HAP-1 (cell line): ENCODE data around the gene CRIP1.

Experiments
- DNase-seq, 2 experiments: peaks; one replicate each; pipeline ENCODE4 v3.0.0-alpha.2; 2016 to 2020; ENCODE audit warnings: low spot score in 2 of 2
- H3K27me3 ChIP-seq: fragments of 250-450 bp; sonication (Bioruptor Pico); 2 replicates; pipeline ENCODE4 v1.5.1; 2020; ENCODE audit warnings: low read depth, mild to moderate bottlenecking, moderate library complexity
- H3K36me3 ChIP-seq: fragments of 250-450 bp; sonication (Bioruptor Pico); replicated peaks from 2 replicates; pipeline ENCODE4 v1.5.1; 2020; ENCODE audit warnings: mild to moderate bottlenecking
- H3K4me1 ChIP-seq: fragments of 250-450 bp; sonication (Bioruptor Pico); 2 replicates; pipeline ENCODE4 v1.5.1; 2020; ENCODE audit warnings: mild to moderate bottlenecking
- H3K4me3 ChIP-seq: fragments of 250-450 bp; sonication (Bioruptor Pico); 2 replicates; pipeline ENCODE4 v1.5.1; 2020; ENCODE audit warnings: mild to moderate bottlenecking, moderate library complexity
- H3K9me3 ChIP-seq: fragments of 250-450 bp; sonication (Bioruptor Pico); 2 replicates; pipeline ENCODE4 v1.5.1; 2020; ENCODE audit warnings: mild to moderate bottlenecking, moderate library complexity
- in situ Hi-C: fragments of 300-500 bp; cut with MboI; formaldehyde crosslinking; loops from 3 replicates; pipeline ENCODE4 v1.14.3; 2020; ENCODE audit warnings: low sequenced_read_pairs, inconsistent platforms, mixed read lengths

CRIP1 gene, protein sequence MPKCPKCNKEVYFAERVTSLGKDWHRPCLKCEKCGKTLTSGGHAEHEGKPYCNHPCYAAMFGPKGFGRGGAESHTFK

DNA sequence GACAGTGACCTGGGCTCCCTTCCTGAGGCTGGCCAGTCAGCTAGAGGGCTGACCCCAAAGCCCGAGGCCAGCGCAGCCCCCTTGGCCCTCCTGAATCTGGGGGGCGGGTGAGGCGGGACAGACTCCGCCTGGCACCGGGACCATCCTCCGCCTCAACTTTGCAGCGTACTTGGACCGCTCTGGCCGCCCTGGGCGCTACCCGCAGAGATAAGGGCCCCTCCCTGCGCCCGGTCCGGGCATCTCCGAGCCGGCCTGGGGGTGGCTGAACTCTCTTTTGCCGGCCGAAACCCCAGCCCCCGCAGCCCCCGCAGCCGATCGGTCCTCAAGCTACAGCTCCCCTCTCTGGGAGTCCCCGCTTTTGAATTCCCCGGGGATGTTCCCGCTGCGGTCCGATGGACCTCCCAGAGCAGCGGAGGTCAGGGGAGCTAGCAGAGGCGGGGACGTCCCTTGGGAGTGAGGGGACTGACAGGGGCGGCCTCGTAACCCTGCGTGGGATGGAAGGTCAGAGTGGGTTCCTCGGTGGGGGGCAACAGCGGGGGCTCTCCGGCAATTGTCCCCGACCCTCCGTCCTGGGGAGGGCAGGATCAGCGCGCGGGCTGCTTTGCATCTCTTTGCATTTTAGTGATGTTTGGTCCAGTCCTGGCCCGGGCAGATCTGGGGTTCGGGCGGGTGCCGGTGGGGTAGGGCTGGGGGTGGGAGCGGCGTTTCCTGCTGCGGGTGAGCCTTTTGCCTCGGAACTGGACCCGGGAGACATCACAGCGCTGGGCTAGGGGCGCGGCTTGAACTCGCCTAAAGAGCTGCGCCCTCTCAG is at the start of gene CRIP1:
TSS of gene CRIP1 (plus strand) at position 724 of the 811 bp plus-strand sequence. CDS start 374 bp downstream, outside the sequence.
- in situ Hi-C loops: no loop called here
- Histone ChIP-seq H3K36me3 (no peaks in the 10 kb centered on the region; the same call in 1 of the 2 replicates), H3K4me3 (no peak within 1 kb of the TSS), H3K9me3 (no peaks in the 10 kb centered on the region), H3K27me3 (no peaks in the 10 kb centered on the region), H3K4me1 (peaks cover 14% of the 10 kb centered on the region)
- no peak for DNase-seq

DNA sequence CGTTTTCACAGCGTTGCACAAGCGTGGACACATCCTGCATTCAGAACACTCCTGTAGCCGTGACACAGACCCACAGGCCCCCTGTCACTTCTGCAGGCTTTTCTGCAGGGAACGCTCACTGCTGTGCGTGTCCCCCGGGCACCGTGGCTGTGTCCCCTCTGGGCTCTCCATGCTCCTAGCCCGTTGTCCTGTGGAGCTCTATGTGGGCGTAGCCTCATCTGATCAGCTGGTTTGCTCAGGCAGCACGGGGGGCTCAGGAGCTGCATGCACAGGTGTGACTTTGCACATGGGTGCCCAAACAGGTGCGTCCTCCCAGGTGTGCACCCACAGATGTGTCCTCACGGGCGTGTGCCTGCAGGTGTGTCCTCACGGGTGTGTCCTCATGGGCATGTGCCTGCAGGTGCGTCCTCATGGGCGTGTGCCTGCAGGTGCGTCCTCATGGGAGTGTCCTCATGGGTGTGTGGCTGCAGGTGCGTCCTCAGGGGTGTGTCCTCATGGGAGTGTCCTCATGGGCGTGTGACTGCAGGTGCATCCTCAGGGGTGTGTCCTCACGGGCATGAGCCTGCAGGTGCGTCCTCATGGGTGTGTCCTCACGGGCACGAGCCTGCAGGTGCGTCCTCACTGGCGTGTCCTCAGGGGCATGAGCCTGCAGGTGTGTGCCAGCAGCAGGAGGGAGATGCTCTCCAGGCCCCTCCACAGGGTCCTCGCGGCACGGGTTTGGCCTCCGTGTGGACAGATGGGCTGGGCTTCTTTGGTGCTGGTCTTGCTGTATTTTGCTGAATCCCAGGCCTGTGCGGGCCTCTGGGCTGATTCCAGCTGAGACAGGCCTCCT is 49.6 kb upstream of the CRIP1 start:
- Histone ChIP-seq H3K36me3 (peaks cover 7% of the 10 kb centered on the region), H3K9me3 (no peaks in the 10 kb centered on the region), H3K4me3 (no peak overlapping the region), H3K4me1 (no peaks in the 10 kb centered on the region), H3K27me3 (no peaks in the 10 kb centered on the region)
- DNase-seq: no peak
- in situ Hi-C loops: no loop called here

- in situ Hi-C loops: no loop called here
- H3K4me1 ChIP-seq: no peaks in the 10 kb centered on the region
- no peak for DNase-seq
- H3K36me3 ChIP-seq: peaks cover 10% of the 10 kb centered on the region
- no peaks in the 10 kb centered on the region for H3K9me3 ChIP-seq
- no peak overlapping the region for H3K4me3 ChIP-seq
- H3K27me3 ChIP-seq: no peaks in the 10 kb centered on the region
Measured at GRCh38 chr14:105437723-105438500, 48.8 kb upstream of the CRIP1 start.

DNA sequence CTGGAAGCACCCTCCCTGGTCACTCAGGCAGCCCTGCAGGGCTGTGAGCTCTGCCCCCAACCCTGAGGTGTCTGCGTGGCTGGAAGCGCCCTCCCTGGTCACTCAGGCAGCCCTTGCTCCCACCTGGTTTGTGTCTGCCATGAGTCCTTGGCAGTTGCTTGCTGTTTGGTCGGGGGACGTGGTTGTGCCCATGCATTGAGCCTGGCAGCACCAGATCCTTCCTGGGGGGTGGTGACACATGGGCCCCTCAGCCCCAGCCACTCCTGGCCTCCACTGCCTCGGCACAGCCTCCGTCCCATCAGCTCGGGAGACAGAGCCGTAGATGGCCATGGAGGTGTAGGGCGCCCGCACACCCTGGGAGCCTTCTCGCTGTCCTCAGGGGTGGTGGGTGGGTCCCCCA is 47.5 kb upstream of the CRIP1 start:
- peaks cover 15% of the 10 kb centered on the region for H3K36me3 ChIP-seq
- H3K4me1 ChIP-seq: no peaks in the 10 kb centered on the region
- H3K4me3 ChIP-seq: no peak overlapping the region
- H3K27me3 ChIP-seq: no peaks in the 10 kb centered on the region
- no peaks in the 10 kb centered on the region for H3K9me3 ChIP-seq
- in situ Hi-C loops: no loop called here
- no peak for DNase-seq

DNA sequence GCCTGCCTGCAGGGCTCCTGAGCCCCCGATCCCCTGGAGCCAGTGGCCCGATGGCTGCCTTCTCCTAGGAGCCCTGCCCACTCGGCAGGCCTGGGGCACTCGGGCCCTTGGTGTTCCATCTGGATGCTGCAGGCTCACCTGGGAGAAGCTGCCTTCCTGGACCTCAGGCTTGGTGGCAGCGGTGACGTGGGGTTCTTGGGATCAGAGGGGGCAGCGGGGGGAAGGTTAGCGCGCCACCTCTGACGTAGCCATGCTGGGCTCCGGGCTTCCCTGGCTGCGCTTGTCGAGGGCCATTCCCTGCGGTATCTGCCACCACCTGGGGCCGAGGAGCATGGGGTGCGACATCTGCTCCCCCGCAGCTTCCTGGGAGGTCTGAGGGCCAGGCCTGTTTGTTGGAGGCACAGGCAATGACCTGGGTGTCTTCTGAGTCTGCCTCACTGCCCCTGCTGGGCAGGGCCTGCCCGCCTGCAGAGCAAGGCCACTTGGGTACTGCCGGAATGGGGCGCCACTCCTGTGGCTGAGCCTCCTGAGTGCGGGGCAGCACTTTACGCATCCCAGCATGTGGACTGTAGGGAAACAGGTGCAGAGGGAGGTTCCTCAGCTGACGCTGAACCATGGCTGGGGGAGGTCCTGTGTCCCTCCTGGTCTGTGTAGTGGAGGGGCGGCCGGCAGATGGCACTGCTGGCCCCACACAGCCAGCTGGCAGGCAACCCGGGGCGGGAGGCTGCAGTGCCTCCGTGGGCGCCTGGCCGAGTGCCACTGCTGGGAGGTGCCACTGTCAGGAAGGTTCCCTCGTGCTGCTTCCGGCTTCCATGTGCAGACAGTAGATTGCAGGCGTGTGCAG is 46.8 kb upstream of the CRIP1 start:
- peaks cover 13% of the 10 kb centered on the region for H3K36me3 ChIP-seq
- in situ Hi-C loops: no loop called here
- no peak for DNase-seq
- no peak overlapping the region for H3K4me3 ChIP-seq
- no peaks in the 10 kb centered on the region for H3K4me1 ChIP-seq
- no peaks in the 10 kb centered on the region for H3K9me3 ChIP-seq
- H3K27me3 ChIP-seq: no peaks in the 10 kb centered on the region

DNA sequence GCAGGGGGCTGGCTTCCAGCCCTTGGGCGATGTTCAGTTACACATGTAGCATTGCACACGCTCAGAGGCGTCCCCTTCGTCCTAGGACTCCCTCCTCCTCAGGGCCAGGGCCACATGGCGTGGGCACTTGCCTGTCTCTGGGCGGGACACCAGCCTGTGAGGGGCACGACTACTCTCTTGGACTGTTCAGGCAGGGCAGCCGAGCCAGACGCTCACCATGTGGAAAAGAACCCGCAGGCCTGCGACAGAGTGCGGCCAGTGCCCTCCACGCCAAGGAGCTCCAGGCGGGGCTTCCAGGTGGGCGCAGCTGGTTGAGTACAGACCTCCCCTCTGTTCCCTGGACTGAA is 46.2 kb upstream of the CRIP1 start:
- in situ Hi-C loops: no loop called here
- H3K27me3 ChIP-seq: no peaks in the 10 kb centered on the region
- H3K36me3 ChIP-seq: peaks cover 12% of the 10 kb centered on the region
- H3K4me1 ChIP-seq: no peaks in the 10 kb centered on the region
- no peak for DNase-seq
- no peaks in the 10 kb centered on the region for H3K9me3 ChIP-seq
- no peak overlapping the region for H3K4me3 ChIP-seq

DNA sequence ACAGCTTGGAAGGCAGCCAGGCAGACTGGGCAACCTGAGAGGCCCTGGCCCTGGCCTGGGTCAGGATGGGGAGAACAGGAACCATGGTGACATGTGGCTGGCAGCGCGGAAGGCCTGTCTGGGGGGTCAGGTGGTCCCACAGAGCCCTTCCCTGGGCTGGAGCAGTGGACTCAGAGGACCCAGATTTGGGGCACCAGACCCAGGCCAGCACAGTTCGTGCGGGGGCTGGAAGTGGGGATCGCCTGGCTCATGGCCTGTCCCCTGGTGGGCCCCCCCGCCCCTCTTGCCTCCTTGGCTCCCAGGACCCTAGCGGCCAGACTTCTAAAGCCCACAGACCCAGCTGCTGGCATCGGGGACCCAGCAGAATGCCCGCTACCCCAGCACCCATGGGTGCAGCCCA is 45.7 kb upstream of the CRIP1 start:
- H3K4me3 ChIP-seq: no peak overlapping the region
- peaks cover 16% of the 10 kb centered on the region for H3K36me3 ChIP-seq
- no peak for DNase-seq
- no peaks in the 10 kb centered on the region for H3K4me1 ChIP-seq
- in situ Hi-C loops: no loop called here
- H3K9me3 ChIP-seq: no peaks in the 10 kb centered on the region
- no peaks in the 10 kb centered on the region for H3K27me3 ChIP-seq

DNA sequence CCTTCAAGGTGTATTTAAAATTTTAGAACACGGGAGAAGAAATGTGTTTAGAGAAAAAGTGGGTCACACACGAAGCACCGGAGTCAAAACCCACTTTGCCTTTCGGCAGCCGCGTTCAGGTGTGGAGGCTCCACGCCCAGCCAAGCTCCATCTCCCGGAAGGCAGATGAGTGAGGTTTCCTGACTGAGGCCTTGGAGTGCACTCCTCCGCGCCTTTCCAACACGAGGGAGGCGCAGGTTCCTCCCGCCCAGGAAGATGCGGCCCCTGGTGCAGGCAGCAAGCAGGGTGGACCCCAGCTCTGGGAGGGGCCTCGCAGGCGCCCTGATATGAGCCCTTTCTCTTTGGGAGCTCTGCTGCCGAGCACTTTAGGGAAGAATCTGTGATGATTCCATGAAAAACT is 44.6 kb upstream of the CRIP1 start:
- Histone ChIP-seq H3K36me3 (peaks cover 20% of the 10 kb centered on the region), H3K4me1 (no peaks in the 10 kb centered on the region), H3K4me3 (no peak overlapping the region), H3K27me3 (no peaks in the 10 kb centered on the region), H3K9me3 (no peaks in the 10 kb centered on the region)
- no peak for DNase-seq
- in situ Hi-C loops: no loop called here

- H3K4me1 ChIP-seq: no peaks in the 10 kb centered on the region
- peaks cover 20% of the 10 kb centered on the region for H3K36me3 ChIP-seq
- DNase-seq: no peak
- H3K27me3 ChIP-seq: no peaks in the 10 kb centered on the region
- H3K4me3 ChIP-seq: no peak overlapping the region
- in situ Hi-C loops: no loop called here
- no peaks in the 10 kb centered on the region for H3K9me3 ChIP-seq
Measured at GRCh38 chr14:105442834-105443233, 43.9 kb upstream of the CRIP1 start.

GRCh38 chr14:105444859-105445258 is 41.8 kb upstream of the CRIP1 start:
- H3K4me1 ChIP-seq: no peaks in the 10 kb centered on the region
- H3K4me3 ChIP-seq: no peak overlapping the region
- H3K36me3 ChIP-seq: peaks cover 28% of the 10 kb centered on the region
- no peak for DNase-seq
- no peaks in the 10 kb centered on the region for H3K27me3 ChIP-seq
- in situ Hi-C loops: no loop called here
- H3K9me3 ChIP-seq: no peaks in the 10 kb centered on the region

- Histone ChIP-seq H3K27me3 (no peaks in the 10 kb centered on the region), H3K36me3 (peaks cover 29% of the 10 kb centered on the region), H3K9me3 (no peaks in the 10 kb centered on the region), H3K4me1 (no peaks in the 10 kb centered on the region), H3K4me3 (no peak overlapping the region)
- no peak for DNase-seq
- in situ Hi-C loops: no loop called here
Measured at GRCh38 chr14:105445290-105445689, 41.4 kb upstream of the CRIP1 start.

DNA sequence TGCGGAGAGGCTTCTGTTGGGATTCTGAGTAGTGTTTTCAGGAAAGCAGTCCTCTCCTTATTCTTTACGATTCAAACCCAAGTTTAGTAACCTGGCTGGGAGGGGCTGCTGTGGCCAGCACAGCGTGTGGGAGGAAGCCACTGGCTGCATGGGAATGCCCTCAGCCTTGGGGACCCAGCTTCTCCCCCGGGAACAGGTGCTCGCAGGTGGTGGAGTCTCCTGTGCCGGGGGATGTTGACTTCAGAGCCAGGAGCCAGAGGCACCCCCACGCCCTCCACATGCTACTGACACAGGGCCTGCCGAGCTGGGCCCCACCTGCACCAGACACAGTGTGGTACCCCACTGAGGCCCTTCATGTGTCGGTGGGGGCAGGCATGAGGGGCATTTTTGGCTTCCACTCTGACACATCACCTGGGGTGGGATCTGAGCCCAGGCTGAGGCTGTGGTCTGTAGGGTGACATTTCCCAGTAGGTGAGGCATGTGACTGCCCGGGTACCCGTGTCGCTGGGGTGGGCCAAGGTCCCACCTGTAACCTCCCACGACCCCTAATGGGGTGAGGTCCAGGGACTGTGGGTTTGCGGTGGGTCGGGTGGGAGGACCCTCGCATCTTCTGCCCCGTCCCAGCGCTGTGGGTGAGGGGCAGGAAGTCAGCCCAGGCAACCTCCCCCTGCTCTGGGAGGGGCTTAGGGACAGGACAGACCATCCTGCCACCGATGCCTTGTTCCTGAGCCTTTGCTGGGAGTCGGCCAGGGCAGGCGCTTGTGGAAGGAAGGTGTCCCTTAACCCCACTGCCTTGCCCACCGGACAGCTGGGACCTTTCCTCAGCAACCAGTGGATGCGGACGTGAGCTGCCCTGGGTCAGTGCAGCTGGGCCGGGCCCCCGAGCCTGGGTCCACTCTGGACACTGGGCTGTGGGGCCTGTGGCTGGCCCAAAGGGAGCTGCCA is 40.5 kb upstream of the CRIP1 start:
- Histone ChIP-seq H3K36me3 (peaks cover 38% of the 10 kb centered on the region), H3K4me1 (no peaks in the 10 kb centered on the region), H3K9me3 (no peaks in the 10 kb centered on the region), H3K4me3 (no peak overlapping the region), H3K27me3 (no peaks in the 10 kb centered on the region)
- in situ Hi-C loops: no loop called here
- no peak for DNase-seq
